NK-92 (cell line): ENCODE results near the gene ARL4D.
"Not testable (repeated sequence)": the region's sequence is repeated elsewhere in the genome, so short reads cannot be mapped to it uniquely, and the experiment has no call there.

Experiments used
- DNase-seq: peaks from one replicate; lab custom pipeline; 2025; ENCODE audit not compliant: unreplicated experiment; lab: John Stamatoyannopoulos, UW

ARL4D gene

GRCh38 chr17:43393944-43394482 lies 4.8 kb upstream of the ARL4D start:
- DNase-seq = peak; percentile 33

- not testable (repeated sequence) for DNase-seq
Observed at GRCh38 chr17:43394696-43395095, 4.1 kb upstream of the ARL4D start.

GRCh38 chr17:43395165-43395564 lies 3.6 kb upstream of the ARL4D start:
- DNase-seq = no peak

GRCh38 chr17:43396491-43397060 lies 2.2 kb upstream of the ARL4D start:
- no peak for DNase-seq

GRCh38 chr17:43399839-43400328 lies 1.1 kb downstream of the ARL4D start:
- DNase-seq = no peak

- no peak for DNase-seq
Observed at GRCh38 chr17:43400943-43401717, 2.3 kb downstream of the ARL4D start.

- no peak for DNase-seq
Observed at GRCh38 chr17:43402078-43402477, 3.3 kb downstream of the ARL4D start.

GRCh38 chr17:43402567-43402966 lies 3.8 kb downstream of the ARL4D start:
- DNase-seq = no peak

- no peak for DNase-seq
Observed at GRCh38 chr17:43403846-43404245, 5.1 kb downstream of the ARL4D start.

GRCh38 chr17:43405861-43406260 lies 7.1 kb downstream of the ARL4D start:
- DNase-seq = no peak

GRCh38 chr17:43406676-43407645 lies 8.2 kb downstream of the ARL4D start:
- DNase-seq = no peak

- DNase-seq = no peak
Observed at GRCh38 chr17:43409131-43409530, 10.3 kb downstream of the ARL4D start.

- no peak for DNase-seq
Observed at GRCh38 chr17:43410557-43411368, 12.0 kb downstream of the ARL4D start.

GRCh38 chr17:43411369-43411677 lies 12.5 kb downstream of the ARL4D start:
- DNase-seq = no peak

GRCh38 chr17:43411749-43412148 lies 13.0 kb downstream of the ARL4D start:
- DNase-seq = no peak

GRCh38 chr17:43412166-43412565 lies 13.4 kb downstream of the ARL4D start:
- no peak for DNase-seq

GRCh38 chr17:43416998-43417890 lies 18.5 kb downstream of the ARL4D start:
- no peak for DNase-seq

GRCh38 chr17:43418441-43419374 lies 19.9 kb downstream of the ARL4D start:
- DNase-seq = no peak
